A549 treated with AZD9567 at 1 μM for 4 hours (cell line): ENCODE data around the gene ZNF211. TPM values are rescaled to one million over a fixed set of nuclear protein-coding genes. Genes with fewer than 3 reads are reported as not detected.

Experiments
- total RNA-seq: library from RNA; stranded (reverse); fragments of 200-300 nt; extraction: Qiagen RNA extraction; gene quantifications from 5 replicates; pipeline ENCODE4 v1.2.3, GENCODE V29; 2022; ENCODE audit not compliant: insufficient read depth

Gene ZNF211
- total RNA-seq: 5.6 to 7.8 TPM (median 6.5 TPM) in 5 replicates

DNA sequence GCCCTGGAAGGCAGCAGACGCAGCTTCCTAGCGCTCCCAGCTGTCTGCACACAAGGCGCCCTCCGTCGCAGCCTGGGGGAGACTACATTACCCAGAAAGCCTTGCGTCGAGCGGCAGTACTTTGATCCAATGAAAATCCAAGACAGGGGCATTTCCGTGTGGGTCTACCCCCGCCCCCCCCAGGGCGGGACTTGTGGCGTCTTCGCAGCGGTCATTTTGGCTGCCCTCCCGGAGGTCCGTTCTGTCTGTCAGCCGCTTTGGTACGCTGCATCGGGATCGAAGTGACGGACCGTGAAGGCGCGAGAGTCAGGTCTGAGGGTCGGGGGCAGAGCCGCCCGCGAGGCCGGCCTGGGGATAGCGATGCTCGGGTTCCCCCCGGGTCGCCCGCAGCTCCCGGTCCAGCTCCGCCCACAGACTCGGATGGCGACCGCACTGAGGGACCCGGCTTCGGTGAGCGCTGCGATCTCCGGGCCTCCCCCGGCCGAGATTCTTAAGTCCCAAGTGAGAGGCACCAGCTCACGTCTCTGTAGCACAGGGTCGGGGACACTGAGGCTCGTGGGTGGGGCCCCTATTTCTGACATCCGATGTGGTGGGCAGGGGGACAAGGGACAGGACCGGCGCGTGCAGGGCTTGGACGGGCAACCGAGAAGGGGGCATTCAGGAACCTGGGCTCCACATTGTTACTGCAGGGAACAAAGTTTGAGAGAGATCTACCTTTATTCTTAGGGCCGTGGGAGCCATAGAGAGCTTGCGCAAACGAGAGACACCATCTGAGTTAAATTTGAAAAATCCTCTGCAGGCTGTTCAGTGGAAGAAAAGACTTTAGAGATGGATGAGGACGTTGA is at the start of gene ZNF211:
Gene ZNF211 (plus strand): TSS at position 182 of the 845 bp plus-strand sequence. CDS start 179 bp downstream, at position 361.

DNA sequence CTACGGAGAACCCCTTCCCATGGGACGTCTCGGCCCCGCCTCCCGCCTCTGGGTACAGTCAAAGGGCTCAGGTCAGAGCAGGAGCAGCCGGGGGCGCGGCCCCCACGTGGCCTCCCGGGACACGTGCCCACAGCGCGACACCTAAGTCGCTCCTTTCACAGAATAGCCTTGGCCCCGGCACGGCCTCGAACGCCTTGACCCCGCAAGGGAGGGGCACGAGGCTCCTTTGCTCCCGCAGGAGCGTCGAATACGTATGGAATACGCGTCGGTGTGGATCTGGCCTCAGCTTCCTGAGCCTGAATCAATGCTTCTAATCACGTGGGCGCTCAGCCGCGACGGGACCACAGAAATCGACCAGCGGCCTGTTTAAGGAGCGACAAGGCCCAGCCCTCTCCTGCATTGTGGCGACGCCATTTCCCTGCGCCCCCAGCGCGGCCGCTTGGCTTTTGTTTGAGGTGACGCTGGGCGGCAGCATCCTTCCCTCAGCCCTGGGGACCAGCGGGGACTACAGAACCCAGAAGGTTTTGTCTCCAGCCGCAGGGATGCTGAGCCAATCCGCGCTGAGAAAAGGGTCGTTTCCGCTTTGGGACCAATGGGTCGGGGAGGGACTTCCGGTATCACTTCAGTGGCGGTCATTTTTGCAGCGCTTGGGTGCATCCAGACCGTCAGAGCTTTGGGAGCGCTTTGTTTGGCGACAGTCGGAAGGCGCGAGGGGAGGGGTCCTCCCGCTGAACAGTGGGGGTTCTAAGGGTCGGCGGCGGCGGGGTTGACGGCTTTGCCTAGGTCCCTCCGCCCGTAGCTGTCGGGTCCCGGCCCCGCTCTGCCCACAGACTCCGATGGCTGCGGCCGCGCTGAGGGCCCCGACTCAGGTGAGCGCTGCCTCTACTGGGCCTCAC is 49.2 kb upstream of the ZNF211 start, which contains the start of gene ZIK1:
Gene ZIK1 (plus strand): TSS at position 625 of the 896 bp plus-strand sequence. CDS start 212 bp downstream, at position 837.

GRCh38 chr19:57599761-57600383 is 33.1 kb upstream of the ZNF211 start, which contains the start of gene ZNF530:
Gene ZNF530 (plus strand): TSS chr19:57599885. CDS start chr19:57604346, 4,461 bp downstream.

GRCh38 chr19:57613941-57614743 is 18.8 kb upstream of the ZNF211 start, which contains the start of gene ZNF134:
Gene ZNF134 (plus strand): TSS chr19:57614242. CDS start chr19:57619469, 5,227 bp downstream.

DNA sequence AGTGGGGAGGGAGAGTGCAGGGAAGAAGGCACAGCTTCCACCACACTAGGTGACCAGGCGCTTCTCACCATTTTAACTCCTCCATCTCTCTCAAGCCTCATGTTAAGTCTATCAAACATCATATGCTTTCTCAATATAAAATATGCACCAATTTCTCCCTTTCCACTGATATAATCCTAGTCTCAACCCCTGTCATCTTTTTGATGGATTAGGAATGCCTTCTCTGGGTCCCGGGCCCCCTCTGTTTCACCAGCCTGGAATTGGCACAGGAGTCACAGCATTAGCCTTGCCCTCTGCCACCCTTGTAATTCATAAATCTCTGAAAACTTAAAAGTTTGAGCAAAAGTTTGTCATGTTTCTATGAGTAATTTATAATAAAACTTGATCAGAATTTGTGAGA is 35.7 kb downstream of the ZNF211 start, which contains the start of gene ZSCAN4:
Gene ZSCAN4 (plus strand): TSS at position 301 of the 400 bp plus-strand sequence. CDS start 7,211 bp downstream, outside the sequence.

Other genes starting within 250 kb of the ZNF211 start
- 2.6 to 6.0 TPM (median 3.2 TPM) in 5 replicates for gene ZNF548, start 243.3 kb upstream of the ZNF211 start, total RNA-seq
- 4.7 to 5.9 TPM (median 5.1 TPM) in 5 replicates for gene ZNF17, start 222.0 kb upstream of the ZNF211 start, total RNA-seq
- gene ZNF749, start 197.8 kb upstream of the ZNF211 start, total RNA-seq: 17.7 to 33.9 TPM (median 18.6 TPM) in 5 replicates
- gene VN1R1, start 176.0 kb upstream of the ZNF211 start, total RNA-seq: 0.05 to 0.10 TPM (median 0.06 TPM) in 3 of 5 replicates, not detected in the others
- gene ZNF772, start 155.6 kb upstream of the ZNF211 start, total RNA-seq: 1.1 to 1.5 TPM (median 1.2 TPM) in 5 replicates
- 6.6 to 7.2 TPM (median 6.8 TPM) in 5 replicates for gene ZNF419, start 145.4 kb upstream of the ZNF211 start, total RNA-seq
- 4.6 to 11.1 TPM (median 5.6 TPM) in 5 replicates for gene ZNF773, start 133.2 kb upstream of the ZNF211 start, total RNA-seq
- gene ZNF549, start 105.8 kb upstream of the ZNF211 start, total RNA-seq: 1.5 to 3.6 TPM (median 1.6 TPM) in 5 replicates
- 3.2 to 4.8 TPM (median 4.3 TPM) in 5 replicates for gene ZNF550, start 73.3 kb upstream of the ZNF211 start, total RNA-seq
- gene ZNF416, start 54.3 kb upstream of the ZNF211 start, total RNA-seq: 3.4 to 4.6 TPM (median 4.2 TPM) in 5 replicates
- gene ZIK1, start 49.0 kb upstream of the ZNF211 start, total RNA-seq: 0.18 TPM in 1 of 5 replicates, not detected in the others
- gene ZNF530, start 33.3 kb upstream of the ZNF211 start, total RNA-seq: 3.9 to 6.5 TPM (median 4.6 TPM) in 5 replicates
- gene ZNF134, start 18.9 kb upstream of the ZNF211 start, total RNA-seq: 7.5 to 20.4 TPM (median 8.9 TPM) in 5 replicates
- gene ZSCAN4, start 35.8 kb downstream of the ZNF211 start, total RNA-seq: not detected in 5 replicates
- gene ZNF551, start 48.8 kb downstream of the ZNF211 start, total RNA-seq: 5.3 to 5.6 TPM (median 5.6 TPM) in 5 replicates
- not detected in 5 replicates for gene ZNF154, start 76.0 kb downstream of the ZNF211 start, total RNA-seq
- gene ZNF671, start 94.5 kb downstream of the ZNF211 start, total RNA-seq: 0.76 to 1.3 TPM (median 1.0 TPM) in 5 replicates
- 5.2 to 10.3 TPM (median 5.8 TPM) in 5 replicates for gene ZNF776, start 113.6 kb downstream of the ZNF211 start, total RNA-seq
- 4.8 to 12.4 TPM (median 5.5 TPM) in 5 replicates for gene ZNF586, start 136.5 kb downstream of the ZNF211 start, total RNA-seq
- gene ZNF552, start 181.7 kb downstream of the ZNF211 start, total RNA-seq: 4.9 to 7.3 TPM (median 5.0 TPM) in 5 replicates
- 5.4 to 7.7 TPM (median 7.6 TPM) in 5 replicates for gene ZNF587B, start 197.1 kb downstream of the ZNF211 start, total RNA-seq
- 6.1 to 15.3 TPM (median 7.3 TPM) in 5 replicates for gene ZNF587, start 216.7 kb downstream of the ZNF211 start, total RNA-seq